HEK293 (cell line): ENCODE data around the gene SPATA7.

ENCODE experiments used
- CTCF ChIA-PET: fragments of 350-600 bp; formaldehyde crosslinking; extraction: SDS; loops from one replicate; lab custom pipeline; 2021; ENCODE audit warnings: antibody characterized with exemption; lab: Yijun Ruan, JAX
- POLR2A ChIA-PET: fragments of 300-600 bp; formaldehyde crosslinking; extraction: SDS; loops from one replicate; lab custom pipeline; 2020; ENCODE audit warnings: antibody characterized with exemption, inconsistent platforms; lab: Yijun Ruan, JAX
- H3K27ac ChIP-seq: fragments of 200-500 bp; sonication (Bioruptor generic); 2 replicates; pipeline ENCODE4 v1.5.1; 2014; ENCODE audit warnings: low read depth, low read length, control low read depth, inconsistent platforms; ENCODE audit errors: extremely low read depth
- H3K36me3 ChIP-seq, 2 experiments: fragments of 200-500 bp in 1 of 2; sonication (Bioruptor generic) in 1 of 2; 1 replicate in 1 of 2; 2 replicates in 1 of 2; pipeline ENCODE4 v1.5.1; 2014 to 2017; ENCODE audit warnings: inconsistent platforms in 2 of 2, low read length in 2 of 2; ENCODE audit not compliant: control insufficient read depth in 2 of 2, insufficient read depth in 1 of 2
- H3K4me1 ChIP-seq: fragments of 200-500 bp; sonication (Bioruptor generic); 2 replicates; pipeline ENCODE4 v1.5.1; 2014; ENCODE audit warnings: mild to moderate bottlenecking, low read length, inconsistent platforms; ENCODE audit not compliant: control insufficient read depth, insufficient read depth
- H3K4me3 ChIP-seq: 2 replicates; pipeline ENCODE4 v1.5.1; 2011; ENCODE audit warnings: low read depth, mild to moderate bottlenecking, control low read depth, low read length, moderate library complexity
- H3K9me3 ChIP-seq: fragments of 200-500 bp; sonication (Bioruptor generic); 2 replicates; pipeline ENCODE4 v1.5.1; 2014; ENCODE audit warnings: low read depth, low read length, inconsistent platforms; ENCODE audit not compliant: control insufficient read depth, insufficient read depth
- SALL2 ChIP-seq: fragments of 450-650 bp; formaldehyde crosslinking; IDR thresholded peaks from 2 replicates; pipeline ENCODE4 v1.5.0; 2017; ENCODE audit warnings: missing biosample characterization, mild to moderate bottlenecking, missing genetic modification characterization, borderline replicate concordance
- SP3 ChIP-seq: fragments of 450-650 bp; formaldehyde crosslinking; IDR thresholded peaks from 2 replicates; pipeline ENCODE4 v1.5.1; 2016; ENCODE audit warnings: missing biosample characterization, missing genetic modification characterization
- ZBTB1 ChIP-seq: fragments of 450-650 bp; formaldehyde crosslinking; IDR thresholded peaks from 2 replicates; pipeline ENCODE4 v1.5.1; 2016; ENCODE audit warnings: missing biosample characterization, missing genetic modification characterization
- ZBTB7A ChIP-seq: fragments of 450-650 bp; formaldehyde crosslinking; IDR thresholded peaks from 2 replicates; pipeline ENCODE4 v1.5.1; 2016; ENCODE audit warnings: low read depth, missing biosample characterization, missing genetic modification characterization
- ZIC2 ChIP-seq: fragments of 450-650 bp; formaldehyde crosslinking; IDR thresholded peaks from 2 replicates; pipeline ENCODE4 v1.5.1; 2016; ENCODE audit warnings: missing biosample characterization, missing genetic modification characterization
- ZNF138 ChIP-seq: fragments of 450-650 bp; formaldehyde crosslinking; IDR thresholded peaks from 2 replicates; pipeline ENCODE4 v1.5.1; 2016; ENCODE audit warnings: missing biosample characterization, missing genetic modification characterization, borderline replicate concordance
- ZNF157 ChIP-seq: fragments of 450-650 bp; formaldehyde crosslinking; IDR thresholded peaks from 2 replicates; pipeline ENCODE4 v1.5.1; 2016; ENCODE audit warnings: missing biosample characterization, missing genetic modification characterization
- ZNF221 ChIP-seq: fragments of 450-650 bp; formaldehyde crosslinking; IDR thresholded peaks from 2 replicates; pipeline ENCODE4 v1.5.1; 2017; ENCODE audit warnings: missing biosample characterization, missing genetic modification characterization, borderline replicate concordance
- ZNF302 ChIP-seq: fragments of 450-650 bp; formaldehyde crosslinking; IDR thresholded peaks from 2 replicates; pipeline ENCODE4 v1.5.1; 2016; ENCODE audit warnings: missing biosample characterization, missing genetic modification characterization, low read depth
- ZNF433 ChIP-seq: fragments of 450-650 bp; formaldehyde crosslinking; IDR thresholded peaks from 2 replicates; pipeline ENCODE4 v1.5.1; 2016; ENCODE audit warnings: missing biosample characterization, missing genetic modification characterization, low read depth
- ZNF510 ChIP-seq: fragments of 450-650 bp; formaldehyde crosslinking; IDR thresholded peaks from 2 replicates; pipeline ENCODE4 v1.5.1; 2018; ENCODE audit warnings: mild to moderate bottlenecking, missing genetic modification characterization, missing biosample characterization; ENCODE audit not compliant: insufficient replicate concordance
- ZNF544 ChIP-seq: fragments of 450-650 bp; formaldehyde crosslinking; IDR thresholded peaks from 2 replicates; pipeline ENCODE4 v1.5.0; 2017; ENCODE audit warnings: missing biosample characterization, missing genetic modification characterization
- ZNF560 ChIP-seq: fragments of 450-650 bp; formaldehyde crosslinking; IDR thresholded peaks from 2 replicates; pipeline ENCODE4 v1.5.1; 2017; ENCODE audit warnings: missing biosample characterization, missing genetic modification characterization, borderline replicate concordance
- ZNF626 ChIP-seq: fragments of 450-650 bp; sonication (Bioruptor Pico); formaldehyde crosslinking; IDR thresholded peaks from 2 replicates; pipeline ENCODE4 v1.5.1; 2018; ENCODE audit warnings: missing biosample characterization, missing genetic modification characterization, inconsistent platforms
- ZNF654 ChIP-seq: fragments of 450-650 bp; formaldehyde crosslinking; IDR thresholded peaks from 2 replicates; pipeline ENCODE4 v1.5.1; 2016; ENCODE audit warnings: low read depth, missing biosample characterization, missing genetic modification characterization
- ZNF660 ChIP-seq: fragments of 450-650 bp; IDR thresholded peaks from 2 replicates; pipeline ENCODE4 v1.5.1; 2018; ENCODE audit warnings: missing biosample characterization, mild to moderate bottlenecking, missing genetic modification characterization
- ZNF701 ChIP-seq: fragments of 450-650 bp; formaldehyde crosslinking; IDR thresholded peaks from 2 replicates; pipeline ENCODE4 v1.5.1; 2016; ENCODE audit warnings: missing biosample characterization, missing genetic modification characterization
- ZNF776 ChIP-seq: fragments of 450-650 bp; formaldehyde crosslinking; IDR thresholded peaks from 2 replicates; pipeline ENCODE4 v1.5.0; 2017; ENCODE audit warnings: missing biosample characterization, missing genetic modification characterization, borderline replicate concordance
- ZNF777 ChIP-seq: fragments of 450-650 bp; formaldehyde crosslinking; IDR thresholded peaks from 2 replicates; pipeline ENCODE4 v1.5.1; 2017; ENCODE audit warnings: missing biosample characterization, missing genetic modification characterization, borderline replicate concordance
- ZNF791 ChIP-seq: fragments of 450-650 bp; formaldehyde crosslinking; IDR thresholded peaks from 2 replicates; pipeline ENCODE4 v1.5.1; 2016; ENCODE audit warnings: missing biosample characterization, missing genetic modification characterization
- ZSCAN23 ChIP-seq: fragments of 450-650 bp; formaldehyde crosslinking; IDR thresholded peaks from 2 replicates; pipeline ENCODE4 v1.5.1; 2016; ENCODE audit warnings: missing biosample characterization, missing genetic modification characterization
- TF ChIP-seq, protein P1 (sequence below): fragments of 450-650 bp; formaldehyde crosslinking; conservative IDR thresholded peaks from 2 replicates; pipeline ENCODE4 v1.5.1; 2016; ENCODE audit warnings: low read depth, missing biosample characterization, missing genetic modification characterization
- TF ChIP-seq, protein P2 (sequence below): fragments of 450-650 bp; formaldehyde crosslinking; optimal IDR thresholded peaks from 2 replicates; pipeline ENCODE3; 2016; ENCODE audit warnings: missing biosample characterization, mild to moderate bottlenecking, missing genetic modification characterization
- TF ChIP-seq, protein P3 (sequence below): fragments of 450-650 bp; formaldehyde crosslinking; IDR thresholded peaks from 2 replicates; pipeline ENCODE4 v1.5.1; 2016; ENCODE audit warnings: missing biosample characterization, missing genetic modification characterization
- TF ChIP-seq, protein P4 (sequence below): fragments of 450-650 bp; formaldehyde crosslinking; IDR thresholded peaks from 2 replicates; pipeline ENCODE4 v1.5.1; 2017; ENCODE audit warnings: missing biosample characterization, missing genetic modification characterization

The SPATA7 gene

DNA sequence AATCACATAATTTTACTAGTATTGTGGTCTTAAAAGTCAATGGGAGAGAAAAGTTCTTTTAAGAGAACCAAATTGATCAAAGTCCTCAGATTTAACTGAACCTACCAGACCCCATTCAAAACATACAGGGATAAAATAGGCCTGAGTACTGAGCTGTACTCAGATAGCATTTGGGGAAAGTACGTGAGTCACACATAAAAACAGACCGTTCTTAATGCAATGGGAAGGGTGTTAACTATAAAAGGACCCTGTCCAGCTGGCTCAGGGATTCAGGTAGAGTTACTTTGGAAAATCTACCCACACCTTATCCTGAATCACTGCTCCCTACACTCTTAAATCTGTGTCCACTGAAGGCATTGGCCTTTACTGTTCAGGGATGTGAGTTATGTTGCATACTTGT is 91.4 kb downstream of the SPATA7 start (continued):
- TF ChIP-seq, protein P1, sequence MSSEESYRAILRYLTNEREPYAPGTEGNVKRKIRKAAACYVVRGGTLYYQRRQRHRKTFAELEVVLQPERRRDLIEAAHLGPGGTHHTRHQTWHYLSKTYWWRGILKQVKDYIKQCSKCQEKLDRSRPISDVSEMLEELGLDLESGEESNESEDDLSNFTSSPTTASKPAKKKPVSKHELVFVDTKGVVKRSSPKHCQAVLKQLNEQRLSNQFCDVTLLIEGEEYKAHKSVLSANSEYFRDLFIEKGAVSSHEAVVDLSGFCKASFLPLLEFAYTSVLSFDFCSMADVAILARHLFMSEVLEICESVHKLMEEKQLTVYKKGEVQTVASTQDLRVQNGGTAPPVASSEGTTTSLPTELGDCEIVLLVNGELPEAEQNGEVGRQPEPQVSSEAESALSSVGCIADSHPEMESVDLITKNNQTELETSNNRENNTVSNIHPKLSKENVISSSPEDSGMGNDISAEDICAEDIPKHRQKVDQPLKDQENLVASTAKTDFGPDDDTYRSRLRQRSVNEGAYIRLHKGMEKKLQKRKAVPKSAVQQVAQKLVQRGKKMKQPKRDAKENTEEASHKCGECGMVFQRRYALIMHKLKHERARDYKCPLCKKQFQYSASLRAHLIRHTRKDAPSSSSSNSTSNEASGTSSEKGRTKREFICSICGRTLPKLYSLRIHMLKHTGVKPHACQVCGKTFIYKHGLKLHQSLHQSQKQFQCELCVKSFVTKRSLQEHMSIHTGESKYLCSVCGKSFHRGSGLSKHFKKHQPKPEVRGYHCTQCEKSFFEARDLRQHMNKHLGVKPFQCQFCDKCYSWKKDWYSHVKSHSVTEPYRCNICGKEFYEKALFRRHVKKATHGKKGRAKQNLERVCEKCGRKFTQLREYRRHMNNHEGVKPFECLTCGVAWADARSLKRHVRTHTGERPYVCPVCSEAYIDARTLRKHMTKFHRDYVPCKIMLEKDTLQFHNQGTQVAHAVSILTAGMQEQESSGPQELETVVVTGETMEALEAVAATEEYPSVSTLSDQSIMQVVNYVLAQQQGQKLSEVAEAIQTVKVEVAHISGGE: no peak
- TF ChIP-seq ZNF626 (tag by site-specific recombination) (no peak), SP3 (tag by site-specific recombination) (no peak), ZNF776 (tag by site-specific recombination) (no peak)

DNA sequence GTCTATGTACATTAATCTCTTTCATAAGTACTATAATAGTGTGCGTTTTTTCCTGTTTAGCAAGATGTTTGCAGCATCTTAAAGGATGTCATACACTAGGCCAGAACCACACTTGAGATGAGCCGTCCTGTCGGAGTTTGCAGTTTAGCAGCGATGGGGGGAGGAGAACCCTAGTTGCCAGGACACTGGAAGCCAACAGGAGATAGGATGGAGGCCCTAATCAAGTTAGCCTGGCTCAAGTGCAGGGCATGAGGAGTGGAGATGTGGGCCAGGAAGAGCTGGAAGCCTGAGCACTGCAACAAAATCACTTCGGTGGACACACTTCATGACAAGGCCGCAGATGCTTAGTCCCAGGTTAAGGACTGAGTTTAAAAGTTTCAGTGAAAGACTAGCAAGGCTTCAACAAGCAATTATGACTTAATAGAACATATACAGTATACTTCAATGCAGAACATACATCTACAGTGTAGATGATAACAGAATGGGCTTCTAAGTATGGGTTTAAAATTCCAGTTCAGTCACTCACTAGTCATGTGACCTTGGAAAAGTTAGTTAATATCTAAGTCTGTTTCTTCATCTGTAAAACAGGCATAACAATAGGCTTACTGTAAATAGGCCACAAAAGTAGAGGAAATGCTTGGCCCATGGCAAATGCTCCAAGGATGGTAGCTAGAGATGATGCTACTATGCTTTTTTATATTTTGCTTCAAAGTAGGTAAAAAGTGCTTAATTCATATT is 92.2 kb downstream of the SPATA7 start:
- Histone ChIP-seq H3K4me3 (no peak overlapping the region), H3K27ac (no peak overlapping the region), H3K9me3 (no peaks in the 10 kb centered on the region), H3K4me1 (no peaks in the 10 kb centered on the region), H3K36me3 (peaks cover 2 to 20% of the 10 kb centered on the region in 2 experiments; a peak in 2 of 3 replicates)
- CTCF ChIA-PET: no interaction called here
- TF ChIP-seq ZSCAN23 (no peak), ZBTB7A (tag by site-specific recombination) (no peak), ZIC2 (tag by site-specific recombination) (no peak), ZNF433 (tag by site-specific recombination) (no peak), ZNF654 (tag by site-specific recombination) (no peak)
- TF ChIP-seq, protein P2, sequence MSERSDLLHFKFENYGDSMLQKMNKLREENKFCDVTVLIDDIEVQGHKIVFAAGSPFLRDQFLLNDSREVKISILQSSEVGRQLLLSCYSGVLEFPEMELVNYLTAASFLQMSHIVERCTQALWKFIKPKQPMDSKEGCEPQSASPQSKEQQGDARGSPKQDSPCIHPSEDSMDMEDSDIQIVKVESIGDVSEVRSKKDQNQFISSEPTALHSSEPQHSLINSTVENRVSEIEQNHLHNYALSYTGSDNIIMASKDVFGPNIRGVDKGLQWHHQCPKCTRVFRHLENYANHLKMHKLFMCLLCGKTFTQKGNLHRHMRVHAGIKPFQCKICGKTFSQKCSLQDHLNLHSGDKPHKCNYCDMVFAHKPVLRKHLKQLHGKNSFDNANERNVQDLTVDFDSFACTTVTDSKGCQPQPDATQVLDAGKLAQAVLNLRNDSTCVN (tag by site-specific recombination): no peak
- POLR2A ChIA-PET: no interaction called here

DNA sequence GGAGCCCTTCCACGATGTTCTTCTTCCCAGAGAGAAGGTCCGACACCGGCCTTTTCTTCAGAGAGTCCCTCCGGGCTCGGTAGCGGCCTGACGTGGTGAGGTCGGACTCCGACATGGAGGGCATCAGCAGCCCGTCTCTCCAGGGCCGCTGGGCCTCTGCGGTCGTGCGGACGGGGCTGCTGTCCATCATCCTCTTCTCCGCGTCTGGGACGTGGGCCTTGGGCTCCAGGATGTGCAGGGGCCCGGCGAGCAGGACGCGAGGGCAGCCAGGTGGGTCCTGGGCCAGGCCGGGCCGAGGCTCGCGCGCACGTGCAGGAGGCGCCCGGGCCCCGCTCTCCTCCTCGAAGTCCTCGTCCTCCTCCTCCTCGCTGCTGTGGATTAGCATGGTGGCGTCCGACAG is 93.5 kb downstream of the SPATA7 start:
- Histone ChIP-seq H3K27ac (no peak overlapping the region), H3K9me3 (no peaks in the 10 kb centered on the region), H3K4me1 (no peaks in the 10 kb centered on the region), H3K4me3 (no peak overlapping the region), H3K36me3 (peaks cover 0 to 20% of the 10 kb centered on the region in 2 experiments; a peak in 2 of 3 replicates)
- POLR2A ChIA-PET: no interaction called here
- TF ChIP-seq ZNF157 (tag by site-specific recombination): no peak
- no peak for TF ChIP-seq ZNF660
- no peak for TF ChIP-seq ZNF544
- TF ChIP-seq ZNF138 (tag by site-specific recombination): no peak
- no peak for TF ChIP-seq ZBTB1 (tag by site-specific recombination)
- no peak for TF ChIP-seq ZNF701 (tag by site-specific recombination)
- TF ChIP-seq ZNF302 (tag by site-specific recombination): no peak
- no peak for TF ChIP-seq ZNF791 (tag by site-specific recombination)
- TF ChIP-seq SALL2 (tag by site-specific recombination): no peak
- TF ChIP-seq ZNF221 (tag by site-specific recombination): no peak
- TF ChIP-seq ZNF510 (tag by site-specific recombination): no peak
- no peak for TF ChIP-seq ZNF777
- TF ChIP-seq, protein P3, sequence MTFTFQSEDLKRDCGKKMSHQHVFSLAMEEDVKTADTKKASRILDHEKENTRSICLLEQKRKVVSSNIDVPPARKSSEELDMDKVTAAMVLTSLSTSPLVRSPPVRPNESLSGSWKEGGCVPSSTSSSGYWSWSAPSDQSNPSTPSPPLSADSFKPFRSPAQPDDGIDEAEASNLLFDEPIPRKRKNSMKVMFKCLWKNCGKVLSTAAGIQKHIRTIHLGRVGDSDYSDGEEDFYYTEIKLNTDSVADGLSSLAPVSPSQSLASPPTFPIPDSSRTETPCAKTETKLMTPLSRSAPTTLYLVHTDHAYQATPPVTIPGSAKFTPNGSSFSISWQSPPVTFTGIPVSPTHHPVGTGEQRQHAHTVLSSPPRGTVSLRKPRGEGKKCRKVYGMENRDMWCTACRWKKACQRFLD (tag by site-specific recombination): no peak
- TF ChIP-seq ZNF560 (tag by site-specific recombination): no peak
- no peak for TF ChIP-seq ZNF433 (tag by site-specific recombination)
- TF ChIP-seq, protein P4, sequence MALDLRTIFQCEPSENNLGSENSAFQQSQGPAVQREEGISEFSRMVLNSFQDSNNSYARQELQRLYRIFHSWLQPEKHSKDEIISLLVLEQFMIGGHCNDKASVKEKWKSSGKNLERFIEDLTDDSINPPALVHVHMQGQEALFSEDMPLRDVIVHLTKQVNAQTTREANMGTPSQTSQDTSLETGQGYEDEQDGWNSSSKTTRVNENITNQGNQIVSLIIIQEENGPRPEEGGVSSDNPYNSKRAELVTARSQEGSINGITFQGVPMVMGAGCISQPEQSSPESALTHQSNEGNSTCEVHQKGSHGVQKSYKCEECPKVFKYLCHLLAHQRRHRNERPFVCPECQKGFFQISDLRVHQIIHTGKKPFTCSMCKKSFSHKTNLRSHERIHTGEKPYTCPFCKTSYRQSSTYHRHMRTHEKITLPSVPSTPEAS (tag by site-specific recombination): no peak
- CTCF ChIA-PET: no interaction called here
